Stimulated activated CD4-positive, alpha-beta T cell treated with anti-CD3 and anti-CD28 coated beads, Interleukin-2, amount 100 ng/mL, for 24 hours (primary cell): Measurements from ENCODE around the gene SLC25A51.

Experiments used
- DNase-seq, 2 donors: peaks; one replicate each; pipeline ENCODE4 v3.0.0-alpha.2; 2020

The SLC25A51 gene

GRCh38 chr9:37903647-37904444, at the start of gene SLC25A51:
SLC25A51 (minus strand) TSS chr9:37904127; CDS start chr9:37888550, 15,577 bp downstream.
- DNase-seq = peak; percentile 96 to 98

GRCh38 chr9:37953206-37953774, 49.4 kb upstream of the SLC25A51 start:
- DNase-seq = no peak

GRCh38 chr9:37952731-37953130, 48.8 kb upstream of the SLC25A51 start:
- no peak for DNase-seq

GRCh38 chr9:37951671-37952449, 47.9 kb upstream of the SLC25A51 start:
- no peak for DNase-seq

DNA sequence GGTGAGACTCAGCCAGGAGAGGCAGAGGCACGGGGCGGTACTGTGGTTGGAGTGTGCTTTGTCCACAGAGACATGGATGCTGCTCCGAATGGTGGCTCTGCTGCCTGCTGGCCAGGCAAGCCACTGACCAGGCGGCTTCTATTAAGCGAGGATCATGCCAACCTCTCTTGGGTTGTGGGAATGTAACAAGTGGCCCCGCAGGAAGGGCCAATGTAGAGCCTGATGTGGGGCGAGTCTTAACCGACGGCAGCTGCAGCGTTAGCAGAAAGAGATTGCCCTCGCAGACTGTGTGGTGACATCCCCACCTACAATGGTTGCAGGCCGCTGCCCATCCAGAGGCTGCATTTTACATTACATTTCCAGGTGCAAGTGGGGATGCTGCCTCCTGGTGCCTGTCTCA, 46.6 kb upstream of the SLC25A51 start:
- no peak for DNase-seq

DNA sequence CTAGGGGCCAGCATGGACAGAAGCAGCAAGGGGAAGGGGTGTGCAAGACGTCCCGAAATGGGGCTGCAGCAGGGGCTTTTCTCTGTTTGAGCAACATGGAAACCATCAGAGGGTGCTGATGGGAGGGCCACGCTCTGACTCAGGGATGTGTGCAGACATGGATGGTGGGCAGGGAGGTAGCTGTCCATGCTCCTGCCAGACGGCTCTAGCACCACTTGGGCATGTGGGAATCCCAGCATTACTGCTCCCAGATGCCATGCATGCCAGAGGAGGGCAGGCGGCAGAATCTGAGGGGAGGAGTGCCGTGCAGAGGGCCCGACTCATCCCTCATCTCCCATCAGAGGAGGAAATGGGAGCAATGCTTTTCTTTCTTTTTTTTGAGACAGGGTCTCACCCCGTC, 45.6 kb upstream of the SLC25A51 start:
- no peak for DNase-seq

DNA sequence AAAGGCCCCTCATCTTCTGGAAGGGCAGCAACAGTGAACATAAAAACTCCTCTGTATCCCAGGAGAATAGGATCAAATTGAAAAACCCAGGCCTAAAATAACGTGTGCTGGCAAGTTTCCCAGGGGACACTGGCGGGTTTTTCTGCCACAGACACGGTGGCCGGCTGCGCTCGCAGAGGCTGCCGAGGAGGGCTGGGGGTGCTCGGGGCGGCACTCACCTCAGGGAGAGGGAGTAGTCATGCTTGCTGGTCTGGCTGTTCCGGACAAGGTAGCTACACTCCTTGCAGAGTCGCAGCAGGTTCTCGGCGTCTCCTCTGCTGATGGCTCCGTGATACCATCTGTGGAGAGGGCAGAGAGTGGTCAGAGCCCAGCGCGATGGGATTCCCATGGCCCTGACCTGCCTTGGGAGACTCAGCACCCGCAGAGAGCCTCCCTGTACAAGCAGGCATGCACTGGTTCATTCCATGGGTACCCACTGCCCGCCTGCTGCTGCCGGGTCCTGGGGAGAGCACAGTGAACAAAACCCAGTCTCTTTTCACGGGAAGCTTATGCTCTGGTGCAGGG, 44.6 kb upstream of the SLC25A51 start:
- DNase-seq = no peak

DNA sequence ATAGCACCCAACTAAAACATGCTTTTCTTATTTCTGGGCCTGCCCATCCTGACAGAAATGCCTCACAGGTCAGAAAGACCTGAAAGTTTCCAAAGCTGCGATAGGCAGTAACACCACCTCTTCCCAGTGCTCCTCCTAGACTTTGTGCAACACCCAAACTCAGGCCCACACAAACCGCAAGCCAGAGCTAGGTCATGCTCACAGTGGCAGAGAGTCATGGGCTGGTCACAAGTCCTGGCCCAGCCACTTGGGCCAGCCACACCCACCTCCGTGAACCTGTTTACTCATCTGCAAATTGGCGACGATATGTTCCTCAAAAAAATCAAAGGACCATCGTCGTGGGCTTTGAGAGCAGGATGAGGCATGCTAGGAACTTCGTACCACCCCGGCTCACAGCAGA, 44.0 kb upstream of the SLC25A51 start:
- DNase-seq = no peak

DNA sequence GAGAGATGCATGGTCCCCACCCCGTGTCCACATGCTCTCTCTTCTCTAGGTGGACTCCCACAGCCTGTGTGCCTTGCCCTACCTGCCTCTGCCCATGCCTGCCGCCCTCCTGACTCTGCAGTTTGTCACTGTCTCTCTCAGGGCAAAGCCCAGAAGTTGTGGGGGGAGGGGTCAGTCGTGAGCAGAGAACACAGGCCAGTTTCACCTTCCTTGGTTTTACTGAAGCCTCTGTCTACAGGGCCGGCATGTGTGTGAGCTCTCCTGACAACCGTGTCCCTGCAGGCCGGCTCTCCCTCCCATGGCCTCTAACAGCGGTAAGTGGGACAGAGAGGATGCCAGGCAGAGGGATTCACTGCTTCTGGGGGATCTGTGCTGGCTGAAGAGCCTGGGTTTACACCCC, 43.5 kb upstream of the SLC25A51 start:
- no peak for DNase-seq

GRCh38 chr9:37946971-37947370, 43.0 kb upstream of the SLC25A51 start:
- no peak for DNase-seq

DNA sequence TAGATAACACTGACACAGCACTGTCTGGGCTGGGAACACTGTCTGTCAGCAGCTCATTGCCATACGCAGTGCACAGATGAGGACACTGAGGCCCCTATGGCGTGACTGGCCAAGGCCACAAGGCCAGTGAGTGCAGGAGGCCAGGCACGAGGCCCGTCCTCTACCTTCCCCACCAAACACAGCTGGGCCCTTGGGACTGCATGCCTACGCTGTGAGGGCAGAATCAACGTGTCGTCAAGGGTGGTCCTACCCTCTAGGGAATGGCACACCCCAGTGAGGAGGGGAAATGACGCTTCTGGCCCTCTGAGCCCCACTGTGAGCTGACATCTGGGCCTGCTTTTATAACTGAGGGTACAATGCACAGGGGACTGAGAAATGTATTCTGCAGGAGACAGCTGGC, 42.1 kb upstream of the SLC25A51 start:
- DNase-seq = no peak

DNA sequence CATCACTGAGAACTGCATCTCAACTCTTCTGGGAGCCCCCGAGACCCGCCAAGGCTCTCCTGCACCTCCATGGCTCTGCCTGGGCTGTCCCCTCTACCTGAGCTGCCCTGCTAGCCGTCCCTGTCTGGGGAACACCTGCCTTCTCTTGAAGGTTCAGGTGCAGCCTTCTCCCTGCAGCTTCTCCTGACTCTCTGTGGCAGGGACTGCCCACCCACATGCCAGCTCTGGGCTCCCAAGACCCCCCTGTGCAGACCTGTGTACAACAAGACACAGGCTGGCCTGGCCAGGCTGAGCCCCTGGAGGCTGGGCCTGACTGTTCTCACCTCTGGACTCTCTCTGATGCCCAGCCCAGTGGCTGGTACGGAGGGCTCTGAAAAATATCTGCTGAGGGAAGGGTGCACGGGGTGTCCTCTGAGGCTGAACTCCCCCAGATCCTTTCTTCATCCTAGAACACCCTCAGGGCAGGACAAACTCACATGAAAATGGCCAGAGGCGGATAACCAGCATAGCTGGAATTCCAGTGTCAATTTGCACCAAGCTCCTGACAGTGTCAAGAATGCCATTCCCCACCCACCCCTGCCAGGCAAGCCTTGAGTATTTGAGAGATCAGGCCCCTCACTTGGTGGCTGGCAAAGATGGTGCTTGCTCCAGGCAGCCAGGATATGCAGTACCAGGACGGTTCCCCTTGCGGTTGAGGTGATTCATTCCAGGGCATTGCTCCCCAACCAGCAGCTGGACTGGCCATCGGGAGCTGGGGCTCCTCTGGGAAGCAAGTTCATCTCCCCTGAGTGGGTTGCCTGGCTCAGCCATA, 40.9 kb upstream of the SLC25A51 start:
- no peak for DNase-seq

DNA sequence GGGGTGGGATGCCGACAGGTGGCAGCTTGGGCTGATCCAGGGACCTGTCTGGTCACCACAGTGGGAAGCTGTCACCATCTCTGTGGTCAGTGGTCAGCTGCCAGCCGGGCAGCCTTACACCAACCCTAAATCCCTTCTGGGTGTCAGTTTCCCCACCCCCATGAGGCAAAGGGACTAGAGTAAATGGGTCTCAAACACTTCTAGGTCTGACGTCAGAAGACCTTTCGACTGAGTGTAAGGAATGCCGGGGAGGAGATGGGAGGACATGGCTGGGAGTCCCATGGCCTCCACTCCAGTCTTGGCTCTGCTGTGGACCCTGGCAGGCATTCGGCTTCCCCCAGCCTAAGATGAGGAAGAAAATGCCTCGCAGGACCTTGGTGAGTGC, 40.3 kb upstream of the SLC25A51 start:
- no peak for DNase-seq

GRCh38 chr9:37943345-37944265, 39.7 kb upstream of the SLC25A51 start:
- no peak for DNase-seq

GRCh38 chr9:37942621-37943344, 38.9 kb upstream of the SLC25A51 start:
- no peak for DNase-seq

DNA sequence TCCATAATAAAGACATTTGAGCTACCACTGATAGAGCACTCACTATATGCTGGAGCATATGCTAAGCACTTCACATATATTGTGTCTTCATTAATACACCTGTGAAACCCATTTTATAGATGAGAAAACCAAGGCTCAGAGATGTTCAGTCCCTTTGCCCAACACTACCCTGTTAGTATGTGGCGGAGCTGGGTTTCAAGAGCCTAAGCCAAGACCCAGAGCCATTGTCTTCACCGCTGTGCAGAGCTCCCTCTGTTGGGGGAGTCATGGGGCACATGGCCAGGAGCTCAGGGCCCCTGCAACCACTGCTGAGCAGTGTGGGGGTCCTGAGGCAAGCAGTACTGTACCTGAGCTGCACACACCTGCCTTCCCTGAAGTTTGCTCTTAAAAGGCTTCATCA, 37.3 kb upstream of the SLC25A51 start:
- DNase-seq = no peak

DNA sequence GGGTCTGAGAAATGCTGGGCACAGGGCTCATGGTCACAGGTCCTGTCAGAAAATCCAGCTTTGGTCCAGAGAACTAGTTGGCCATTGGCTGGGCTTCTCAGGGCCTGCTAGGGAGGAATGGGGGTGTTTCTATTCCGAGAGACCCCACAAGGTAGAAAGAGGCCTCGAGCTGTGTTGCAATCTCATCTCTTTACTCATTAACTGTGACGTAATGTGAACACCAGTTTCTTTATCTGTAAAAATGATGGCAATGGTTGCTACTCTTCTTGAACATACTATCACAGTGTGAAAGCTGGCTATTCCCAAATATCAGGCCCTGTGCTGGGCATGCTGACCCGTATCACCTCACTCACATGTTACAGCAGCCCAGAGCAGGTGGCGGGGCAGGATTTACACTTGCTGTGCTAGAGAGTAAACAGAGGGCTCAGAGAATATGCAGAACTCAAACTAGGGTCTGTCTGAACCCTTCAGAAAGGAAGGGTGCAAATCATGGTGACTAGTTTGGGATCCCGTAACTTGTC, 35.7 kb upstream of the SLC25A51 start:
- DNase-seq = no peak

DNA sequence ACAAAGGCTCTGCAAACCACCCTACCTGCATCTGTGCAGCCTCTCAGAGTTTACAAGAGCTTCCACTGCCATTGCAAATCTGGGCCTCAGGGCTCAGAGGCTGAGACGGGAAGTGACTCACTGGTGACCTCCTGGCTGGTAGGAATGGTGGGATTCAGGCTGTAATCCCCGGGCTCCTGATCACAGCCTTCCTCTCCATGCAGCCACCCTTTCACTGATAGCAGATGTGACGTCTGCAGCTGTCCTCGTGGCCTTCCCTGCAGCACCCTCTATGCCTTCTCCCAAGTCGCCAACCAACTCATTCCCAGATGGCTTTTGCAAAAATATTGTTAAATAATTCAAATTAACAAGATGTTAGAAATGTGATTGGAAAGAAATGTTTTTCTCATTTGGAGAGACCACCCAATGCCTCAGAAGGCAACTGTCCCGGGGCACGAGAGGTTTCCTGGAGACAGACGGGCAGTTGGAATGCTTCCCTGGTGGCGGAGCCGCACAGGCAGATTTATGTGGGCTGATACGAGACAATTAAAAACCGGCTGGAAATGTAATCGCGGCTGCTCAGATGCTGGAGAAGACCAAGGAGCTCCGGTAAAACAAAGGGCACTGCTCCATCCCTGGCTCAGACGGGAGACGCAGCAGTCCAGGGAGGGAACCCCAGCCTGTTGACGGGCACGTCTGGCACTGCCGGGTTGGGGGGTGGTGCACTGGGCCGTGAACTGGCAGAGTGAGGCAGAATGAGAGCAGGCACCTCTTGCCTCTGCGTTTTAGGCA, 34.4 kb upstream of the SLC25A51 start:
- no peak for DNase-seq

GRCh38 chr9:37937366-37937765, 33.4 kb upstream of the SLC25A51 start:
- DNase-seq = no peak

- DNase-seq = no peak
Measured at GRCh38 chr9:37936965-37937364, 33.0 kb upstream of the SLC25A51 start.
